GM18870 (cell line): ENCODE data around the gene ANKRD23.
"Not testable (repeated sequence)": the region's sequence is repeated elsewhere in the genome, so short reads cannot be mapped to it uniquely, and the experiment has no call there.

ENCODE experiments used
- ATAC-seq: cut with Tn5 transposase; IDR thresholded peaks from one replicate; pipeline ENCODE4 v1.9.1; 2021; ENCODE audit warnings: moderate library complexity; ENCODE audit not compliant: unreplicated experiment

The ANKRD23 gene

DNA sequence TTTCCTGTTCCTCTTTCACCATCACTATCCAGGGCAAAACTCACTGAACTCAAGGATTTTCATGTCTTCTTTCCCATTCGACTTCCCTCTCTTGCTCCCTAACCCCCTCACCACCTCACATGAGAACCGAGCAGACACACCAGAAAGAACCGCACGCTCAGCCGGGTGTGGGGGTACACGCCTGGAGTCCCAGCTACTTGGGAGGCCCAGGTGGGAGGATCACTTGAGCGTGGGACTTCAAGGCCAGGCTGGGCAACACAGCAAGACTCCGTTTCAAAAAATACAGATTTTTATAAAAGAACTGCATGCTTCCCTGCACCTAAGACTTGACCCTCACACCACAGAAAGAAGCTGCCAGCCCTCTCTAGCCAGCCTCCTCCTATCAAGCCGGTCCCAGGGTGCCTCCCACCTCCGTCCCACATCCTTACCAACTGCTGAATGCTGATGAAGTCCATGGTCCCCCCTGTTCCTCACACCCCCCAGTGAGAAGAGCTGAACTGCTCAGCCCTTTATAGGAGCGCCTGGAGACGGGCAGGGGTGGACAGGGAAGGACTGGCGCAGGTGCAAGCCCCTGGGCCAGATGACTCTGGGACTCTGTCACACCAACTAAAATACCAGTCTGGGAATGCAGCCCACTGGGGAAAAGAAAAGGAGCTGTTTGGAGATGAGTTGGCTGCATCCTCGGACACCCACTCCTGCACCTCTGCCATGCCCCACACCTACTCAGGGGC is at the start of gene ANKRD23:
TSS of gene ANKRD23 (minus strand) at position 484 of the 731 bp plus-strand sequence. CDS start at position 455, 29 bp downstream.
- no peak for ATAC-seq

DNA sequence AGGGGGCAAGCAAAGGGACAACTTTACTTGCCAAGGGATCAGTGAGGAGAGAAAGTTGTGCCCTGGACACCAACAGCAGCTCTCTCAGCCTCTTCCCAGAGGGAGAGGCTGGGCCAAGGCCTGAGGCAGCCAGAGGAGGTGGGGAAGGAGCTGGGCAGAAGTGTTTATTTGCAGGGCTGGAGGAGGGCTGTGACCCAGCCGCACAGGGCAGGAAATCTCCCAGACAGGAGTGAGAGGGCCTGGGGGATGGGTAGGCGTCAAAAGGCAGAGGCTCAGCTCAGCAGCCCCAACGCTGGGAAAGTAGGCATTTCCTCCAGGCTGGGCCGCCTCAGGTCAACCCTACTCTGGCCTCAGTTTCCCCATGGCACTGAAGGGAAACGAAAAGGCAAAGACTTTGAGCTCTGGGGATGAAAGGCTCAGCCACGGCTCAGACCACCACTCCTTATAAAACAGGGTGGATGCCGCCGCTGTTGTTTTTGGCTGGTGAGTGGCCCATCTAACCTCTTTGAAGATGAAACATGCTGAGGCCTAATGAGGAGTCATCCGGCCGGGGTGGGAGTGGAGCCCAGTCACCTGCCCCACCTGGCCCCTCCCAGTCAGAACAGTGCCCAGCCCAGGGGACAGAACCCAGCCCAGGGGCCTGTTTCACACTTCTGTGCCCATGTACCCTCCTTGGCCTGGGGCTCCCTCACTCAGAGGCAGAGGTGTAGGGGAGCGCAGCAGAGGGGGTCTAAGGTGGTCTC is 47.9 kb upstream of the ANKRD23 start:
- no peak for ATAC-seq

- ATAC-seq: no peak
Measured at GRCh38 chr2:96890726-96891385, 47.0 kb upstream of the ANKRD23 start.

- no peak for ATAC-seq
Measured at GRCh38 chr2:96890252-96890651, 46.4 kb upstream of the ANKRD23 start.

DNA sequence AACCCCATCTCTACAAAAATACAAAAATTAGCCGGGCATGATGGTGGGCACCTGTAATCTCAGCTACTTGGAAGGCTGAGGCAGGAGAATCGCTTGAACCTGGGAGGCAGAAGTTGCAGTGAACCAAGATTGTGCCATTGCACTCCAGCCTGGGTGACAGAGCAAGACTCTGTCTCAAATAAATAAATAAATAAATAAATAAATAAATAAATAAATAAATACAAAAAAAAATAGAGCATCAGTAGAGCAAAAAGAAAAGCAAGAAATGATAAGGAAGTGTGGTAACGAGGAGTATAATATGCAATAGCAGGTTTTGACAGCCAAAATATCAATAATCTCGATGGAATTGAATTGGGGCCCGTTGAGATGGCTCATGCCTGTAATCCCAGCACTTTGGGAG is 45.7 kb upstream of the ANKRD23 start:
- not testable (repeated sequence) for ATAC-seq

DNA sequence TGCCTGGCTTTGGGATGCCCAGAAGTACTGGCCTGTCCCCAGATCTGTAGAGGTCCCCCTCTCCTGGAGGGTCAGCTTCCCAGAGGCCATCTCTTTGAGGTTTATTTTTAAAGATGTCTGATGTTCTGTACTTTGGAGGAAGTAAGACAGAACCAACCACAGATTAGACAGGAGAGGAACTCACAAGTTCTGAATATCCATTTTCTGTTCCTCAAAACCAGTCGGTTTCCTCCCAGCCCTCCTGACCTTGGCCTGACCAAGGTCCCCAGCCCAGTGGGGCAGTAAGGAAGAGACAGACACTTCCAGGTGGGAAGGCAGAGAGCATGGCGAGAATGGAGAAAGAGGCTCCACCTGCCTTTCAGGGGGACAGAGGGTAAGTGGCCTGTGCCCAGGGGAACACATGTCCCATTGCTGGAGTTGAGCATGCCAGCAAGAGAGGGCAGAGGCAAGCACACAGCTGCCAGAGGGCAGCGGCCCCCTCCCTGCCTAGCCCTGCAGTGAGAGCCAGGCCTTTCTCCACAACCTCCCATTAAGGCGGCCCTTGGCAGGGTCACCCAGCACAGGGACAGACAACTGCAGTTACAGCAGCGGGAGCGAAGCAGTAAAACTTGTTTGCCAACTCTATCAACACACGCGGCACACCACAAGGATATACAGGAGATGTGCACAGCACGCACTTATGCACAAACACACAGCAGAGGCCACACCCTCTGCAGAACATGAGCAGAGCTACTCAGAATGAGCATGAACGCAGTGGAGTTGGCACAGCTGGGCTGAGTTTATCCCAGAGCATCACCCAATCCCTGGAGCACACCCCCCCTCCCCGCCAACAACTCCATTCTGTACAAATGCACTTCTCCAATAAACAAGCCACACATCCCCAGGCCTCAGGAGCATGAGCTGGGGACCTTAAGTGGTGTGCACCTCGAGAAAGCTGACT is 44.5 kb upstream of the ANKRD23 start:
- ATAC-seq: no peak

DNA sequence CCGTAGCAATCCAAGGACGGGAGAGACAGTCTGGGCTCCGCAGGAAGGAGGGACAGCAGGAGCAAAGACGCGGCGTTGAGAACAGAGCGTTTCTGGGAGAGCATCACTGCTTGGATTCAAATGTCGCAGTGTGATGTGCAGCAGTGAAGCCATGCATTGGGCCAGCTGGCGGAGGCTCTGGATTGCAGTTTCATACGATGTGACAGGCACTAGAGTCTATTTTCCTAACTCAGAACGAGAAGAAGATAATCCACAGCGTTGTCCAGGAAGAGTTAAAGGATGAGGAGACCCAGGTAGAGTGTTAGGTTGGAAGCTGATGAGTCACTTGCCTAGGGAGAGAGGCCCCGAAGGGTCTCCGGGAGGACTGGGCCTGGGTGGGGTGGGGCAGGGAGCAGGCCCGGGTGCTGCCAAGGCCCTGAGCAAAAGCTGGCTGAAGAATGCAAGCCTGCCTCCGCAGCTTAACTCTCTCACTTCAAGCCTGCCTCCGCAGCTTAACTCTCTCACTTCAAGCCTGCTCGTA is 43.7 kb upstream of the ANKRD23 start:
- ATAC-seq: no peak

- ATAC-seq: no peak
Measured at GRCh38 chr2:96885432-96886347, 41.9 kb upstream of the ANKRD23 start.

GRCh38 chr2:96884299-96885094 is 40.7 kb upstream of the ANKRD23 start:
- no peak for ATAC-seq

GRCh38 chr2:96883306-96883705 is 39.5 kb upstream of the ANKRD23 start:
- ATAC-seq: no peak

GRCh38 chr2:96882906-96883305 is 39.1 kb upstream of the ANKRD23 start:
- ATAC-seq: no peak

DNA sequence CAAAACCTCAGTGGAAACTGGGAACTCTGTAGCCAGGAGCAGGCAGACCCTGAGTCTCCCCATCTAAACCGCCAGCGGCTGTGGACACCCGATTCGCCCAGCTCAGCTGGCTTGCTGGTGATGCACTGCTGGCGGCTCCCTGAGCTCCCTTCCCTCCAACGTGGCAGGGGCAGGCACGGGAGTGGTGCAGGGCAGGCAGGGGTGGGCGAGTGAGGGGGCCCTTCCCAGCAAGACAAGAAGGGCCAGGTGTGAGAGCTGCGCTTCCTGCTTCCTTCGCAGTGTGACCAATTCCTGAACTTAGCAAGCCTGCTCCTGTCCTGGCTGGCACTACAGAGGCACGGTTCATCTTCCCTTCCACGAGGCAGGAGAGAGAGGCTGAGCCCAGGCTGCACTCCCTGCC is 38.4 kb upstream of the ANKRD23 start:
- ATAC-seq: no peak

DNA sequence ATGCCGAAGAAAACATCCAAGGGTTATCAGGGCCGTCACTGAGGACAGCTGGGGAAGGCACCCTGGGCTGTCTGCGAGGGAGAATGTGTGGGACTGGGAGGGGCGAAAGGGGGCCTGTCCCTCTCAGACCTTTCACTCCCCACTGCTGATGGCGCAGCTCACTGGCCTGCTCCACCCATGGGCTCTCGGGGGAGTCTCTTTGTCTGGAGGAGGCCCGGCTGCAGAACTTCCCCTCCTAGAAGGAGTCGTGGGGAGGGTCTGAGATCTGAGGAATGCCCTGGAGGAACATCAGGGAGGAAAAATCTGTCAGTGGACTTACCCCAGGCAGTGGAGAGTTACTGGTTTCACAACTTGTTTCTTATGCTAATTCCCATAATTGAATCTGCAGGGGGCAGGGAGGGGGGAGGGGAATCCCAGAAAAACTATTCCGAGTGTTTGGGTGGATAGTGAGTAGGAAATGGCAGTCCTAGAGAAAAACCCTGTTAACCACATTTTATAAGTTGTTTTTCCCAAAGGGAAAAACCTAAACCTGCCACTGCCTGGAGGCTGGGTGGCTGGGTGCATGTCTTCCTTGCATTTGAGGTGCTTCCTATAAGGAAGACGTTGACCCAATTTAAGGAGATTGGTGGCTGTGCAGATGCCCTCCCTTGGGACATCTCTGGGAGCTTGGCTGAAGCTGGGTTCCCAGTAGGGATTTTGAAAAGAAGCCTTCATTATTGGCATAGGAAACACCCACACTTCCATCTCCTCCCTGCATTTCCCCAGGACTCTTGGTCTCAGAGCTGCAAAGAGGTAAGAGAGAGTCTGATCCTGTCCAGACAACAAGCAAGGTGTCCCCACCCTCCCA is 37.8 kb upstream of the ANKRD23 start:
- no peak for ATAC-seq

- ATAC-seq: no peak
Measured at GRCh38 chr2:96880891-96881273, 37.1 kb upstream of the ANKRD23 start.

DNA sequence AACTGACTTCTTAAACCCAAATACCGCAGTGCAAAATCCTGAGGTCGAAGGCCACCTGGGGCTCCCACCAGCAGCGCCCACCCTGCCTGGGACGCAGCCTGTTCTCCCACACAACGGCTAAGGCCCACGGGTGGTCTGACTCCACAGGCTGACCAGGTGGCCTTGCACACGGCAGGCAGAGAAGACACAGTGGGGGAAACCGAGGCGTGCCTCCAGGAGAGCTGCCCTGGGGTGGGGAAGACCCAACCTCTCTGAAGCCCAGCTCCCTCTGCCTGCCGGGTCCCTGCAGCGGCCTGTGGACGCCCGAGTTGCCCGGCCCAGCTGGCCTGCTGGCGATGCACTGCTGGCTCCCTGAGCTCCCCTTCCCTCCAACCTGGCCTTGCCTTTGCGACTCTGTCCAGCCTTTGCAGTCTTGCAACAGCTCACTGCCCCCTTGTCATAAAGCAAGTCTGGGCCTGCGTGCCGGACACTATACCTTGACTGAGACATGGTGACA is 35.8 kb upstream of the ANKRD23 start:
- ATAC-seq: no peak

GRCh38 chr2:96878796-96879544 is 35.1 kb upstream of the ANKRD23 start:
- no peak for ATAC-seq

GRCh38 chr2:96878171-96878570 is 34.4 kb upstream of the ANKRD23 start:
- no peak for ATAC-seq
